GM12878 (cell line): ENCODE measurements around the gene RAF1. TPM values are rescaled to one million over a fixed set of nuclear protein-coding genes. Genes with fewer than 3 reads are reported as not detected.

Experiments used
- ATAC-seq: fragments of 200-7000 bp; cut with Tn5 transposase; 3 replicates; pipeline ENCODE4 v1.9.1; 2020; ENCODE audit warnings: mild to moderate bottlenecking, moderate library complexity
- BruUV-seq: library from RNA; stranded (reverse); fragments of 400-500 nt; replicated peaks from 2 replicates; lab custom pipeline; 2021; lab: Mats Ljungman, UMichigan
- CTCF ChIA-PET: fragments of 300-600 bp; sonication (Branson Sonifier 250); formaldehyde crosslinking; extraction: SDS; loops from one replicate; lab custom pipeline; 2021; ENCODE audit warnings: inconsistent platforms; lab: Yijun Ruan, JAX
- POLR2A ChIA-PET: fragments of 350-600 bp; formaldehyde crosslinking; extraction: SDS; loops from one replicate; lab custom pipeline; 2021; ENCODE audit warnings: inconsistent platforms; lab: Charles Lee
- RAD21 ChIA-PET: fragments of 300-600 bp; sonication (Branson Sonifier 250); formaldehyde crosslinking; loops from one replicate; lab custom pipeline; 2023; ENCODE audit warnings: antibody characterized with exemption; ENCODE audit not compliant: unreplicated experiment; lab: Charles Lee
- SMC1A ChIA-PET: fragments of 300-600 bp; sonication (Branson Sonifier 250); formaldehyde crosslinking; loops from one replicate; lab custom pipeline; 2023; ENCODE audit not compliant: unreplicated experiment, uncharacterized antibody; lab: Charles Lee
- DNase-seq: peaks from one replicate; pipeline ENCODE4 v3.0.0-alpha.2; 2011; ENCODE audit warnings: low read depth, low spot score
- FAIRE-seq: peaks from 3 replicates; lab custom pipeline; 2011; peaks lifted over from hg19 to GRCh38; lab: Jason Lieb, UNC
- H2AFZ ChIP-seq: 2 replicates; pipeline ENCODE4 v1.6.0; 2011; ENCODE audit warnings: low read depth, low read length, control low read depth; ENCODE audit not compliant: control insufficient read depth
- H3K27ac ChIP-seq: 2 replicates; pipeline ENCODE4 v1.5.1; 2011; ENCODE audit warnings: control low read depth; ENCODE audit not compliant: control insufficient read depth, insufficient read depth
- H3K27me3 ChIP-seq, 2 experiments: replicated peaks in 1 of 2; 2 replicates each; pipeline versions ENCODE4 v1.6.0 to v1.6.1; 2011; ENCODE audit warnings: low read length in 1 of 2; ENCODE audit not compliant: control insufficient read depth in 2 of 2, insufficient read depth in 2 of 2
- H3K36me3 ChIP-seq, 2 experiments: 2 replicates each; pipeline ENCODE4 v1.5.1; 2011; ENCODE audit warnings: low read length in 1 of 2; ENCODE audit not compliant: control insufficient read depth in 2 of 2, insufficient read depth in 2 of 2
- H3K4me1 ChIP-seq: 2 replicates; pipeline ENCODE4 v1.6.1; 2011; ENCODE audit warnings: mild to moderate bottlenecking, low read length, moderate library complexity, mixed read lengths; ENCODE audit not compliant: control insufficient read depth, insufficient read depth
- H3K4me2 ChIP-seq: 2 replicates; pipeline ENCODE4 v1.6.0; 2011; ENCODE audit warnings: control low read depth; ENCODE audit not compliant: control insufficient read depth, insufficient read depth
- H3K4me3 ChIP-seq: fragments of 200-600 bp; sonication (generic); 2 replicates; pipeline ENCODE4 v1.5.1; 2016
- H3K79me2 ChIP-seq: 2 replicates; pipeline ENCODE4 v1.6.0; 2011; ENCODE audit warnings: low read length; ENCODE audit not compliant: control insufficient read depth, insufficient read depth
- H3K9ac ChIP-seq: 2 replicates; pipeline ENCODE4 v1.8.0; 2011; ENCODE audit warnings: low read length, control low read depth, mixed read lengths; ENCODE audit not compliant: control insufficient read depth, insufficient read depth
- H3K9me3 ChIP-seq: replicated peaks from 3 replicates; pipeline ENCODE4 v1.5.1; 2011; ENCODE audit warnings: mild to moderate bottlenecking, low read length; ENCODE audit not compliant: control insufficient read depth, insufficient read depth
- H4K20me1 ChIP-seq: 2 replicates; pipeline ENCODE4 v1.6.0; 2011; ENCODE audit not compliant: control insufficient read depth, insufficient read depth
- CTCF ChIP-seq, 3 experiments: IDR thresholded peaks in 2 of 3; conservative IDR thresholded peaks in 1 of 3; 2 replicates each; pipeline ENCODE4 v1.5.1; 2011; ENCODE audit warnings: low read depth in 3 of 3, low read length in 3 of 3, mild to moderate bottlenecking in 3 of 3, control low read depth in 2 of 3, moderate library complexity in 2 of 3, inconsistent platforms in 1 of 3, mixed read lengths in 1 of 3; ENCODE audit not compliant: control insufficient read depth in 2 of 3, insufficient read depth in 1 of 3; ENCODE audit errors: extremely low read depth in 1 of 3
- GABPA ChIP-seq: IDR thresholded peaks from 2 replicates; pipeline ENCODE4 v1.6.1; 2014; ENCODE audit warnings: antibody characterized with exemption, low read depth, mild to moderate bottlenecking, inconsistent platforms
- MYC ChIP-seq: IDR thresholded peaks from 2 replicates; pipeline ENCODE4 v1.6.1; 2011; ENCODE audit warnings: mild to moderate bottlenecking, low read length, moderate library complexity, inconsistent platforms; ENCODE audit not compliant: insufficient read depth, insufficient replicate concordance, insufficient read length, severe bottlenecking
- PRDM15 ChIP-seq: fragments of 450-650 bp; formaldehyde crosslinking; IDR thresholded peaks from 2 replicates; pipeline ENCODE4 v1.4.0; 2020; ENCODE audit warnings: mild to moderate bottlenecking, moderate library complexity
- RELA ChIP-seq: fragments of 450-650 bp; IDR thresholded peaks from 2 replicates; pipeline ENCODE4 v1.8.0; 2014; ENCODE audit warnings: borderline replicate concordance; ENCODE audit not compliant: partially characterized antibody
- SREBF1 ChIP-seq: IDR thresholded peaks from 2 replicates; pipeline ENCODE4 v1.6.1; 2012; ENCODE audit warnings: mild to moderate bottlenecking, low read length
- WGBS: methylation state at CpG from one replicate; pipeline ENCODE4 v1.1.6; 2016; ENCODE audit warnings: low lambda C conversion rate; ENCODE audit not compliant: insufficient replicate concordance, insufficient coverage; ENCODE audit errors: missing lambda C conversion rate; 5-methylcytosine and 5-hydroxymethylcytosine counted together
- in situ Hi-C: fragments of 300-500 bp; cut with MboI; formaldehyde crosslinking; loops from 9 replicates; pipeline ENCODE4 v1.14.3; 2018; ENCODE audit warnings: mixed read lengths
- intact Hi-C: fragments of 100-400 bp; cut with micrococcal nuclease; formaldehyde crosslinking; loops from one replicate; pipeline ENCODE4 v1.14.2; 2022; ENCODE audit not compliant: unreplicated experiment
- polyA plus RNA-seq, 11 experiments: library from polyadenylated mRNA; depleted of rRNA in 4 of 11; unstranded in 6 of 11; stranded (reverse) in 5 of 11; fragments of >200 nt; fragmentation: Nextera tagmentation in 4 of 11; fragmentation: Illumina TruSeq in 1 of 11; extraction: Ambion mirVana in 4 of 11; extraction: Trizol in 1 of 11; gene quantifications; 1 replicate in 1 of 11; 2 replicates in 10 of 11; pipeline versions ENCODE4 v1.2.1 to v1.2.3, GENCODE V29; 2011 to 2016; ENCODE audit warnings: inconsistent platforms in 2 of 11, missing spikeins in 2 of 11, low read depth in 1 of 11
- total RNA-seq, 4 experiments: library from RNA; depleted of rRNA in 3 of 4; stranded (reverse); fragments of >200 nt in 3 of 4; fragmentation: Illumina TruSeq in 1 of 4; extraction: Trizol in 1 of 4; gene quantifications; 2 replicates each; pipeline versions ENCODE4 v1.2.1 to v1.2.3, GENCODE V29; 2013 to 2021
- TF ChIP-seq, protein P1 (sequence below): IDR thresholded peaks from 2 replicates; pipeline ENCODE4 v1.6.1; 2011; ENCODE audit warnings: borderline replicate concordance, low read depth, mild to moderate bottlenecking, moderate library complexity, mixed read lengths, low read length; ENCODE audit not compliant: insufficient read depth; ENCODE audit errors: extremely low read length

The RAF1 gene
- total and polyA plus RNA-seq, 10 of the 15 experiments (the other 5 are each of a cell fraction or from before 2014, with no cell fraction given): 20.4 to 151 (median 77.8) TPM

DNA sequence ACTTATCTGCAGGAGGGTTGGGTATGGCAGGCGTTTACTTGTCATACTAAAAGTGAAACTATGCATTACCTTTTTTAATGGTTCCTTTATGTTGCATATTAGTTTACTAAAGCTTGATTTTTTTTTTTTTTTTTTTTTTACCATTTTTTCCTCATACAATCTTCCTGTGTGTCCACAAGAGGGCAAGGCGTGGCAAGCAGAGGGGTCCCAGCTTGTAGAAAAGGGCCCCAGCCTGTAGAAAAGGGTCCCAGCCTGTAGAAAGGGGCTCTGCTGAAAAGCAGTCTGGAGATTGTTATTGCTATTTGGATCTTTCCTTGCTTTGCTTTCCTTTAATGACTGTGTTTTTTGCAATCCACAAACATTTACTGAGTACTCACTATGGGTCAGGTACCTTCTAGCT is 85.2 kb downstream of the RAF1 start:
- no peak for ATAC-seq
- BruUV-seq: no TSS peak
- no peaks in the 10 kb centered on the region for H4K20me1 ChIP-seq
- peaks cover 26 to 65% of the 10 kb centered on the region in 2 experiments for H3K36me3 ChIP-seq
- ChIA-PET SMC1A (interaction anchor here (0.7 to 0.9 kb wide), 3 partner anchors 18 to 85 kb away, joined by 3 to 4 read pairs (median 4); partner anchors contain the start of gene RAF1), POLR2A (interaction anchor here (0.6 to 1.0 kb wide), 3 partner anchors 9 to 308 kb away, joined by 3 to 13 read pairs (median 4); no protein-coding TSS in a partner anchor), CTCF (interaction anchor here (0.7 to 1.5 kb wide), 7 partner anchors 9 to 176 kb away, joined by 3 to 7 read pairs (median 3); no protein-coding TSS in a partner anchor), RAD21 (interaction anchor here (0.6 to 1.5 kb wide), 3 partner anchors 11 to 95 kb away, joined by 3 to 4 read pairs (median 3); partner anchors contain the start of gene TSEN2)
- H3K9ac ChIP-seq: no peak overlapping the region
- H3K4me3 ChIP-seq: no peak overlapping the region
- H3K4me1 ChIP-seq: no peaks in the 10 kb centered on the region
- 30% methylated on average over 2 of the region's 2 CpGs for WGBS
- in situ Hi-C loops (no loop called here), intact Hi-C loops (no loop called here)
- H3K4me2 ChIP-seq: no peak overlapping the region
- TF ChIP-seq CTCF (IDR thresholded peaks at IDR 0.05 in 2 of 3, conservative IDR thresholded peaks at IDR 0.05 in 1 of 3; ENCODE audit: control insufficient read depth in 2 of 3, extremely low read depth in 1 of 3, insufficient read depth in 1 of 3, low read depth in 3 of 3, low read length in 3 of 3) (0 out of 6 replicates have a peak, but pooled peaks of 2 of the 3 experiments have one; percentile 8 to 12), SREBF1 (no peak)
- FAIRE-seq: no peak
- DNase-seq: no peak
- no peaks in the 10 kb centered on the region for H3K79me2 ChIP-seq
- H3K9me3 ChIP-seq: no peaks in the 10 kb centered on the region; the same call in 2 of the 3 replicates
- no peak overlapping the region for H3K27ac ChIP-seq
- no peak overlapping the region for H2AFZ ChIP-seq
- H3K27me3 ChIP-seq: no peaks in the 10 kb centered on the region

DNA sequence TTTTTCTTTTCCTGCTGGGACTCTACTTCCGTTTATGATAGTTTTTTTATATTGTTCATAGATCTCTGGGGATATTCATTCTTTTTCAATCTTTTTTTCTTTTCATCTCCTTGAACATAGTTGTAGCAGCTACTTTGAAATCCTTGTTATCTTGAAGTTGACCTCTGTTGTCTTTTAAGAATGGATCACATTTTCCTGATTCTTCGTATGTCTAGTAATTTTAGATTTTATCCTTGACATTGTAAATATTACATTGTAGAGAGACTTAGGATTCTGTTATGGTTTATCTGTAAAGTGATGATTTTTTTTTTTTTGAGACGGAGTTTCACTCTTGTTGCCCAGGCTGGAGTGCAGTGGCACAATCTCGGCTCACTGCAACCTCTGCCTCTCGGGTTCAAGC is 86.5 kb downstream of the RAF1 start:
- intact Hi-C loops (no loop called here), in situ Hi-C loops (no loop called here)
- Histone ChIP-seq H3K4me1 (no peaks in the 10 kb centered on the region), H3K4me3 (no peak overlapping the region), H3K27me3 (no peaks in the 10 kb centered on the region), H3K9ac (no peak overlapping the region), H4K20me1 (no peaks in the 10 kb centered on the region), H3K9me3 (no peaks in the 10 kb centered on the region; the same call in 2 of the 3 replicates), H3K36me3 (peaks cover 23 to 57% of the 10 kb centered on the region in 2 experiments), H3K4me2 (no peak overlapping the region), H3K27ac (no peak overlapping the region), H2AFZ (no peak overlapping the region), H3K79me2 (no peaks in the 10 kb centered on the region)
- ChIA-PET RAD21 (interaction anchor here (1.5 kb wide), 1 partner anchor 93 kb away, joined by 3 read pairs; the partner anchor contains the start of gene TSEN2), SMC1A (interaction anchor here (1.0 kb wide), 1 partner anchor 21 kb away, joined by 3 read pairs; the partner anchor contains the start of gene MKRN2), CTCF (interaction anchor here (0.9 kb wide), 1 partner anchor 36 kb away, joined by 3 read pairs; no protein-coding TSS in a partner anchor), POLR2A (no interaction called here)
- DNase-seq (no peak), ATAC-seq (no peak), FAIRE-seq (no peak)
- BruUV-seq: no TSS peak
- WGBS: 84% methylated on average over 4 of the region's 5 CpGs
- TF ChIP-seq MYC: no peak
- no peak for TF ChIP-seq PRDM15
- TF ChIP-seq, protein P1, sequence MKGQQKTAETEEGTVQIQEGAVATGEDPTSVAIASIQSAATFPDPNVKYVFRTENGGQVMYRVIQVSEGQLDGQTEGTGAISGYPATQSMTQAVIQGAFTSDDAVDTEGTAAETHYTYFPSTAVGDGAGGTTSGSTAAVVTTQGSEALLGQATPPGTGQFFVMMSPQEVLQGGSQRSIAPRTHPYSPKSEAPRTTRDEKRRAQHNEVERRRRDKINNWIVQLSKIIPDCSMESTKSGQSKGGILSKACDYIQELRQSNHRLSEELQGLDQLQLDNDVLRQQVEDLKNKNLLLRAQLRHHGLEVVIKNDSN: no peak
- TF ChIP-seq GABPA: no peak
- TF ChIP-seq RELA: no peak
